Ramos (cell line): ENCODE measurements around the gene WDR46.
"Not testable (repeated sequence)": the region's sequence is repeated elsewhere in the genome, so short reads cannot be mapped to it uniquely, and the experiment has no call there.

Experiments used
- in situ Hi-C: fragments of 300-500 bp; cut with MboI; formaldehyde crosslinking; loops from one replicate; pipeline ENCODE4 v1.14.3; 2022; ENCODE audit warnings: low sequenced_read_pairs; ENCODE audit not compliant: unreplicated experiment

The WDR46 gene

DNA sequence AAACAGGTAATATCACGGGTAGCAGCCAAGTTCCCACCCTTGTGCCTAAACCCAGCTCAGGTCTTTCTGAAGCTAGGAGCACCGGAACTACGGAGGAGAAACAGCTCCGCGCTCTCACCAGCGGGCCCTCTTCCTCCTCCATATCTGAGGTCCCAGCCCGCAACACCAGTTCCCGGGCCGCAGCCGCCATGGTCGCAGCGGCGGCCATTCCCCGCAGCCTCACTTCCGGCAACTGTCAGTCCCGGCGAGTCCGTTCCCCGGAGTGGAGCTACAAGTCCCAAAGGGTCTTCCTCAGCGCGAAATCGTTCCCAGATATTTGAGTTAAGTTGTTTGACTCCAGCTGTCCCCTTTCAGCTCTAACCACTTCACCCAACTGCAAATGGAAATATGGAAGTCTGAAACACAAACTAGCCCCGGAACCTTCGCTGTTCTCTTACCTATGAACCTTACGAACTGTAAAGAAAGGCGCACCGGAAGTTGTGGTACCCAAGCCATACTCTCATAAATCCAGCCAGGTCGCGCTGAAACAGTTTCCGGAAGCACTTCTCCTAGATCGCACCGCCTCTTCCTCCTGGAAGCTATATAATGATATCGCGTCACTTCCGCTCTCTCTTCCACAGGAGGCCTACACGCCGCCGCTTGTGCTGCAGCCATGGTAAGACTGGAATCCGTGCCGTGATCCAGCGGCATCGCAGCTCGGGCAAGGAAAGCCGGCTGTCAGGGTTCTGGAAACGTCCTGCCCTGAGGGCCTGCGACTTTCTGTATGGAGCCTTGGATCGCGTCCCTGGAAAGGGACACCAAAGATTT lies 17.4 kb downstream of the WDR46 start, which contains the start of the genes RPS18 and VPS52:
Gene RPS18, plus strand, starts transcription at position 608 of the 807 bp plus-strand sequence. Its CDS starts 45 bp downstream, at position 653.
Gene VPS52, minus strand, starts transcription at position 409 of the 807 bp plus-strand sequence. Its CDS starts 201 bp downstream, at position 208.
- in situ Hi-C loops = no loop called here

DNA sequence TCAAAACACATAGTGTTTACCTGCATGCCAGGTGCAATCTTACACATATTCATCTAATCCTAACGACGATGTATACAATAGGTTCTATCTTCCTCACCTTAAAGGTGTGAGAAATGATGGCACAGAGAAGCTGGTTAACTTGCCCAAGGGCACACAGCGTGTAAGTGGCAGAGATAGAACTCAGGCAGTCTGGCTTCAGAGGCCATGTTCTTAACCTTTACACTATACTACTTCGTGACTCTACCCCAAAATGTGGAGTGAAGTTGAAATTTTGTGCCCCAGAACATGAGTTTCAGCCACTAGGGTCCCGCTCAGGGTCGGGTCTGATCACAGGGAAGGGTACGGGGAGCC lies 17.9 kb downstream of the WDR46 start:
- in situ Hi-C loops = no loop called here

GRCh38 chr6:33264015-33264414 lies 25.0 kb downstream of the WDR46 start:
- in situ Hi-C loops = no loop called here

DNA sequence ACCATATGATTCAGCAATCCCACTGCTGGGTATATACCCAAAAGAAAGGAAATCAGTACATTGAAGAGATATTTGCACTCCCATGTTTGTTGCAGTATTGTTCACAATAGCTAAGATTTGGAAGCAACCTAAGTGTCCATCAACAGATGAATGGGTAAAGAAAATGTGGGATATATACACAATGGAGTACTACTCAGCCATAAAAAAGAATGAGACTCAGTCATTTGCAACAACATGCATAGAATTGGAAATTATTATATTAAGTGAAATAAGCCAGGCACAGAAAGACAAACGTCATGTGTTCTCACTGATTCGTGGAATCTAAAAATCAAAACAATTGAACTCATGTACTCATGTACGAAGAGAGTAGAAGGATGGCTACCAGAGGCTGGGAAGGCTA lies 26.5 kb downstream of the WDR46 start:
- in situ Hi-C loops = not testable (repeated sequence)

- in situ Hi-C loops = no loop called here
Measured at GRCh38 chr6:33259032-33259431, 30.0 kb downstream of the WDR46 start.

- in situ Hi-C loops = no loop called here
Measured at GRCh38 chr6:33254591-33254990, 34.4 kb downstream of the WDR46 start.

GRCh38 chr6:33252759-33253158 lies 36.3 kb downstream of the WDR46 start:
- in situ Hi-C loops = no loop called here

DNA sequence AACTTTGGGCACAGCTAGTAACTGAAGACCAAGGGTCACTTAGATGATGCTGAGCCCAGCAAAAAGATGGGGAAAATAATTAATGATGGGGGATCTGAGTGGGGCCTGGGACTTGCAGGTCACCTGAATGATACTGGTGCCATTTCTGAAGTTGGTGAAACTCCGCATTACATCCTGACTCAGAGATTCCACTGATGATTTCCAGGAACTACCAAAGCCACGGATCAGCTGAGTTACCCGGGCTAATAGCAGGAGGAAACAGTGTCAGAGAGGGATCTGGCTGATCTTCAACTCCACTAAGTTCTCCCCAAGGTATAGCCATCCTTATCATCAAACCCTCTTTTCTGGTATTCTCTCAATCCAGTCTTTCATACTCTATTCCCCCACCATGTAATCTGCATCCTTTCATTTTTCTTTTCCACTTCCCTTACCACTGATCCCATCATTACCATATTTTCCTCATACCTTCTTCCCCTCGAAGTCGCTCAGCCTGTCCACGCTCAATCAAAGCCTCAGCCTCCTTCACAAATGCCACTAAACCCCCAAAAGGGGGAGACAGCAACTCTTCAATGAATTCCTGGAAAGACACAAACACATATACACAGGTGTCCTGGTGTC lies 37.5 kb downstream of the WDR46 start:
- in situ Hi-C loops = no loop called here

DNA sequence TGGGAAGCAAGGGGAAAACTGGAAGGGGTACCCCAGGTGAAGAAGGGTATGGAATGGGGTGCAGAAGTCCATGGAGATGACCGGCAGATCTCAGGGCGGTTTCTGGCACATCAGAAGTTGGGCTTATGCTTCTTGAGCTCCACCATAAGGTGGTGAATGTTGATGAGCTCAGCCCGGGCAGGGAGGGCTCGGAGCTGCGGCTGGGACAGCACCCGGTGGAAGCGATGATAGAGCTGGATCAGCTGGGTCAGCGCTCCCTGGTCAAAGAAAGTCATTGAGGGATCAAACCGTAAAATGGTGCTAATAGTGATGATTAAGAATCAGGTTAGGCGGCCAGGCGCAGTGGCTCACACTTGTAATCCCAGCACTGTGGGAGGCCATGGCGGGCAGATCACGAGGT lies 38.3 kb downstream of the WDR46 start:
- in situ Hi-C loops = no loop called here

DNA sequence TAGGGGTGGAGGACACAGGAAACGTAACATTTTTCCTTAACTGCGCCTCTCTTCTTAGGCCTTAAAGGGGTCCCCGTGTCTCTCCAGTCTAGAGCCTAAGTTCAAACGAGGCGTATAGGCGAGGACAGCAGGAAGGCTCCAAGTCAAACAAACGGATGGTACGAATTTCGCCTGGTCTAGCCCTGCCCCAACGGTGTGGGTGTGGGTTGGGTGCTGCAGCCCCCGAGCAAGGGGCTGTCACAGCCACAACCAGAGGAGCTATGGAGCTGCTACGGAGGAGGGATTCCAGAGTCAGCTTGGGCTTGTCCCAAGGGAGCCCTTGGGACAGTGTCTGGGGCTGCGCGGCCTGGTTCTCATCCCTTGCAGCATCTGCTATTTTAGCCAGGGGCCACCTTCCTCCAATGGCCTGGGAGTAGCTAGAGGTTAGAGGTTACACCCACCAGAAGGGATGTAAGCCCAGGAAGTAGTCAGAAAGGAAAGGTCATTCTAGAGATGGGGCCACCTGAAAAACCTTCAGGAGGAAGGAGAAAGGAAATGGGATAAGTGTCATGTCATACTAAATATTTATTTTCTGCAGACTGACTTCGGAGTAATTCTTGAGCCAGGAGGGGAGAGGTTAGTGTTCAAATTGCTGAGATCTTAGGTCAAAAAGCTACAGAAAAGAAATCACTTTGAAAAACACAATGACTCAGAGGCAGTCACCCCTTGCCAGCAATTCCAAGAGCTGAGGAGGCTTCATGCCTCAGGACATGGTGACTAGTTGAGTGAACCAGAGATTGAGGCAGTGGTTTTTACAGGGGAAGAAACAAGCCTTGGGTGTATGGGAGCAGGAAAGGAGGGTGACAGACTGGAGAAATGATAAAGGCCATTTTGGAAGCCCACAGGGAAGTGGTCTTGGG lies 39.1 kb downstream of the WDR46 start:
- in situ Hi-C loops = loop anchor here (10.0 kb wide), 2 partner anchors 135 to 245 kb away; partner anchors contain the start of gene HLA-DOA

DNA sequence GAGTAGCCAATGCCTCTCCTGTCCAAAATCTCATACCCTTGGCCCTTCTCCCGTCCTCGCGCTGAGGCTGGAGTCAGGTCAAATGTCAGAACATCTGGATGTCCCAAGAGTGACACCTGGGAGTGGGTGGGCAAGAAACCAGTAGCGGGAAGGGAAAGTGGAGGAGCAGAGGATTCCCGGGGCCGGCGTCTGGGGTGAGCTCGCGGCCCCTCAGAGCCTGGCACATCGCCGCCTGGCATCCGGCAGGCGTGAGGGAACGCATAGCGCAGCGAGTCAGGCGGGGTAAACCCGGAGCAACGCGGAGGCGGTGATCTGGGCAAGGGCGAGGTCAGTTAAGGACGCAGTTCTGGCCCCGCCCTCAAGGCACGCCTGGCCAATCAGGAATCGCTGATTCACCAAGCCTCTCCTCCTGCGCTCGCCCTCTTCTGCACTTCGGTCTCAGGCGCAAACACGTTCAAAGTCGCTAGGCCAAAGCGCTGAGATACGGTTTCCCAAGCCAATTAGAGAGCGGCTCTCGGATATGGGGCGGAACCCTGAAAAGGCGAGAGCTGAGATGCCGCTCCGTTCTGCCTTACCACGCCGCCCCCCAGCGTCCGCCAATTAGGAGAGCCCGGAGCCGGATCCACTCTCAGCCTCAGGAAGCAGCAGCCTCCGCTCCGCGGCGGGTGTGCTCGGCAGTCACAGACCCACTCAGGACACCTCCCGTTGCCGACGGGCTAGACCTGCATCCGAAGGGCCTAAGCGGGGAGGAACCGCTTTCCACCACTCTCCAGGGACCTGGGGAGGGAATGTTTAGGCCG lies 39.9 kb downstream of the WDR46 start:
- in situ Hi-C loops = loop anchor here (10.0 kb wide), 2 partner anchors 134 to 244 kb away; partner anchors contain the start of gene HLA-DOA

- in situ Hi-C loops = loop anchor here (10.0 kb wide), 2 partner anchors 134 to 244 kb away; partner anchors contain the start of gene HLA-DOA
Measured at GRCh38 chr6:33248643-33248931, 40.5 kb downstream of the WDR46 start.

DNA sequence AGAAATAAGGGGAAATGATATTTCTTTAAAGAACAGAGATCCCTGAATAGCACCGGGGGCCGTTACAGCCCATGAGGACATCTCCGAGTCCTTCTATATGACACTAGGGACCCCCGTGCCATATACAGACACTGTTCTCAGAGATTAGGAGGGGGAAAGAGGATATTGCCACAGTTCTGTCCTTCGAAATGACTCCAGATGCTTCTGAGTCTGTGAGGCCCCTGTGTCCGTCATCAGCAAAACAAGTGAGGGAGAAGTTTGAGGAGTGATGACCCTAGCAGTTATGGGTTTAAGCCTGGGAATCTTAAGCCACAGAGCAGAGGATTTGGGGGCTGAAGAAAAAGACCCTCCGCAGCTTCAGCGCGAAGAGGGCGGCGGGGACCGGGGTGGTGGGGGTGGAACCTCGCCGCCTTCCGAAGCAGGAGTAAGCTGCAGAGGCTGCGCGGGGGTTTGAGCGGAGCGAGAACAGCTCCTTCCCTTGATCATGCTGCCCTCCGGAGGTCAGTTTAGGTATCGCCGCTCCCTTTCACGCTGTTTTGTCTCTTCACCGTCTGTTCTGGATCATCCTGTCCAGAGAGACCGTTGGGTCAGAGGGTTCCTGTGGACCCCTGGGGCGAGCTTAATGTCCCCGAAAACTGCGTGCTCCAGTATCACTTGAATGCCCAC lies 40.9 kb downstream of the WDR46 start:
- in situ Hi-C loops = loop anchor here (10.0 kb wide), 2 partner anchors 133 to 243 kb away; partner anchors contain the start of gene HLA-DOA

- in situ Hi-C loops = loop anchor here (10.0 kb wide), 2 partner anchors 129 to 239 kb away; partner anchors contain the start of gene HLA-DOA
Measured at GRCh38 chr6:33243476-33243875, 45.6 kb downstream of the WDR46 start.

DNA sequence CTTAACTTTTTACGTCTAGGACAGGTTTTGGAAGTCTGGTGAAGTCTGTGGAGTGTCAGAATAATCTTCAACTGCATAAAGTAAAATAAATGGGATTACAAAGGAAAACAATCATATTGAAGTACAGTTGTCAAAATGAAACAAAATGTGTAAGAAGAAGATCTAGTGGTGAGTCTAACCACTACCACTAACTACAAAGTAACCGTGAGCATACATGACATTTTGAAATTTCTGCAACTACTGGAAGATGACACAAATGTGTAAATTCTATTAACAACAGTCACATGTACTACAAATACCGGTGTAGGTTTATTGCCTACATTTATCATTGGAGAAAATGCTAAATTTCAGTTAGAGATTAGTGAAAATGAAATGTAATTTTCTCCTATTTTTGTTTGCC lies 47.1 kb downstream of the WDR46 start:
- in situ Hi-C loops = loop anchor here (10.0 kb wide), 2 partner anchors 127 to 237 kb away; partner anchors contain the start of gene HLA-DOA

DNA sequence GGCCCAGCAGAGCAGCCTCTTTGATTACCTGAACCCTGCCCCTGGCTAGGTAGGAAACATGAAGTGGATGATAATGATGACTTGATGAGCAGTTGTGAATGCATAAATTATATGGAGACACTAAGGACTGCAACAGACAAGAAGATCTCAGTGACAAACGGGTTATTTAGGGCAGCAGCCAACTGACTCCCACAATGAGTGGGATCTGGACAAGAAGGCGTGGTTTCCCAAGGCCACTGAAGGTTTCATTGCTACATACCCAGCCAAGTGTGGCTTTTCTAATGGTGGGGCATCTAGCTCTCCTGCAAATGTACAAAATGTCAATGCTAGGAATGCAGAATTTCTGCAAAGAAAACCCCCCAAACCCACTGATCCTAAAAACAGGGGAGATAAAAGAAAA lies 51.3 kb downstream of the WDR46 start:
- in situ Hi-C loops = no loop called here

DNA sequence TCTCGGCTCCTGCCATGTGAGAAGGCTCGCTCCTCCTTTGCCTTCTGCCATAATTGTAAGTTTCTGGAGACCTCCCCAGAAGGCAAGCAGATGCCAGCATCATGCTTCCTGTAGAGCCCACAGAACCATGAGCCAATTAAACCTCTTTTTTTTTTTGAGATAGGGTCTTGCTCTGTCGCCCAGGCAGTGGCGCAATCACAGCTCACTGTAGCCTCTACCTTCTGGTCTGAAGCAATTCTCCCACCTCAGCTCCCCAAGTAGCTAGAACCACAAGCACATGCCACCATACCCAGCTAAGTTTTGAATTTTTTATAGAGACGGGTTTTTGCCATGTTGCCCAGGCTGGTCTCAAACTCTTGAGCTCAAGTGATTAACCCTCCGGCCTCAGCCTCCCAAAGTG lies 52.2 kb downstream of the WDR46 start:
- in situ Hi-C loops = no loop called here

DNA sequence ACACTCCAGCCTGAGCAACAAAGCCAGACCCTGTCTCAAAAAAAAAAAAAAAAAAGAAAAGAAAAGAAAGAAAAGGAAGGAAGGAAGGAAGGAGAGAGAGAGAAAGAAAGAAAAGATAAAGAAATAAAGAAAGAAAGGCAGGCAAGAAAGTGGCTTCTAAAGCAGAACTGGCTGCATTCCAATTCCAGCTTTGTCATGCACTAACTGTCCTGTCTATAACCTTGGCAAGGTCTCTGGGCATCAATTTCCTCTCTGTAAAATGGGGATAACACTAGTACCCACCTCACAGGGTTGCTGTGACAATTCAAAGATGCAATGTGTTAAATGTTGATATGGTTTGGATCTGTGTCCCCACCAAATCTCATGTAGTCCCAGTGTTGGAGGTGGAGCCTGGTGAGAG lies 52.7 kb downstream of the WDR46 start:
- in situ Hi-C loops = no loop called here

DNA sequence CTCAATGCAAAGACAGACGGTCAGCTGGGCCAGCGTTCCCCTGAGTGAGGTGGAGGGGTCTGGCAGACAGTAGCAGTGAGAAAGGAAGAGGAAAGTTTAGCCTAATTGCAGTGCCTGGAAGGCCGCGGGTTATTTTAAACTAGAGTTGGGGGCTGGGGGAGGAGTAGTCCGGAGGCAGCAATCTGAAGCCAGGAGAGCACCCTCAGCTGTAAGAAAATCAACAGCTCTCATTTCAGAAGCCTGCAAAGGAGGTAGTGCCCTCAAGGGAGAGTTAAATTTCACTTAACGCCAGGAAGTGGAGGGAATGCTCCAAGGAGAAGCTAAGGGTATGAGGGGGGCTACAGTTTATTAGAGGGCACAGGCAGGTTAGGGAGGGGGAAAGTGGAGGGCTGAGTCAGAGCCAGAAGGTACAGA lies 53.8 kb downstream of the WDR46 start:
- in situ Hi-C loops = no loop called here
